ENCODE results near the gene ADAMTS2.

The ADAMTS2 gene

DNA sequence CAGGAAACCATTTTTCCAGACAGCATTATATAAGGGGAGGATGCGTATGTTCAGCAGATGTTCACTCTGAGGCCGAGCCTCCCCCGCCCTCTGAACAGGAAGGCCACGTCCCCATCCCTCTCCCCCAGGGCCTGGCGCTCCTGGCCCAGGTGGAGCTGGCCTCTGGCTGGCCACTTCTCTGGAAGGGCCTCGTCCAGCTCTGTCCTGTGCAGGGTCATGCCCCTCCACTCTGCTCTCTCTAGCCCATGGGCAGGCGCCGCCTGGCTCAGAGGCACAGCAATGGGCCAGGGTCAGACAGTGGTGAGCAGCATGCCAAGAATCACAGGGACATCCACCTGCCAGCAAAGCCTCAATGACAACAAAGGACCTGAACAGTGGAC lies 34.2 kb downstream of the ADAMTS2 start:
- DNase-seq (no peak), ATAC-seq (no peak)

GRCh38 chr5:179310439-179311090 lies 34.7 kb downstream of the ADAMTS2 start:
- DNase-seq (no peak), ATAC-seq (no peak)

DNA sequence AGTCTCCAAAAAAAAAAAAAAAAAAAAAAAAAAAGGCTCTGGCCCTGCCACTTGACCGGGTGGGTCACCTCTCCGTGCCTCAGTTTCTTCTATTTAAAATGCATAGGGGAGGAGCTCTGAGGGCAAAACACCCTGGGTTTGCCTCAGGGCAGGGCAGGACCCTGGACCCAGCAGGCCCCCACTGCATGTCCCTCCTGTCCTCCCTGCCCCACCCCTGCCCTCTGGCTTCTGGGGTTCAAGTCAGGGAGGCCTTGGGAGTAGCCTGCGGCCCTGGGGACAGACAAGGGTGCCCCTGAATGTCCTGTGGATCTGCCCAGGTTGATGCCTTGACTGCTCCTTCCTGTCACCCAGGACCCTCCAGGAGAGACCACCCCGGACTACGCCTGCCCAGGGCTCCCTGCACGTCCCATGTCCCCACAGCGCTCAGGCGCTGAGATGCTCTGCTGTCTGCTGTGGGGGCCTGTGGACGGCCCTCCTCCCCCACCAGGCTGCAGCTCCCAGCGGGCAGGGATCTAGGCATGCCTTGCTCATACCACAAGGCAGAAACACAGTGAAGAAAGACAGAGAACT lies 35.4 kb downstream of the ADAMTS2 start:
- DNase-seq = no peak

GRCh38 chr5:179309383-179309670 lies 35.9 kb downstream of the ADAMTS2 start:
- ATAC-seq (no peak), DNase-seq (no peak)

More for the DNA sequence above, 35.4 kb downstream of the ADAMTS2 start:
- ATAC-seq = no peak

- ATAC-seq (no peak), DNase-seq (no peak)
Measured at GRCh38 chr5:179308563-179309382, 36.5 kb downstream of the ADAMTS2 start.

GRCh38 chr5:179307931-179308471 lies 37.3 kb downstream of the ADAMTS2 start:
- DNase-seq (no peak), ATAC-seq (no peak)

GRCh38 chr5:179307013-179307800 lies 38.1 kb downstream of the ADAMTS2 start:
- DNase-seq (no peak), ATAC-seq (no peak)

DNA sequence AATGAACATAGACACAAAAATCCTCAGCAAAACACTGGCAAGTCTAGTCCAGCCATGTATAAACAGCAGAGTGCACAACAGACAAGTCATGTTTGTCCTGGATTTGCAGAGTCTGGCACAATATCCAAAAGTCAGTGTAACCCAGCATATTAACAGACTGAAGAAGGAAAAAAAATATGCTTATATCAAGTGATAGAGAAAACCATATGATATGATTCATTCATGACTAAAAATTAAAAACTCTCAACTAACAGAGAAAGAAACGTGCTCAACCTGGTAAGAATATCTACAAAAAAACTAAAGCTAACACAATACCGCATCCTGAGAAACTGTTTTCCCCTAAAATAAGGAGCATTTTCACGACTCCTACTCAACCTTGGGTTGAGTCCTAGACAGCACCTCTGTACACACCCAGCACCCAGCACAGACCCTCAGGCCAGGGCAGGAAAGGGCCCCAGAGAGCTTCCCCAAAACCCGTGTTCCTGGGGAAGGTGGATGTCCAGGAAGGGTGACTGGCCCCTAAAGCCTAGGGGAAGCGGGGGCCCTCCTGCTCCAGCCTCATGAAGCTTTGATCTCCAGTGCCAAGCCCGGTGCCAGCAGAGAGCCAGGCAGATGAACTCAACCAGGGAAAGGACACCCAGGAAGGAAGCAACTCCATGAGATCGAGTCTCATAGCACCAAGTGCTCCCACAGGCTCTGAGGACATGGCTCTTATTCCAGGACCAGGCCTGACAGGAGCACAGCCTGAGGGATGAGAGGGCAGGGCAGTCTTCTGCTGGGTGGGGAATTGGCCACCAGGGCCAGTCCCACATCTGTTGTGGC lies 38.9 kb downstream of the ADAMTS2 start:
- DNase-seq = no peak
- no peak for ATAC-seq

DNA sequence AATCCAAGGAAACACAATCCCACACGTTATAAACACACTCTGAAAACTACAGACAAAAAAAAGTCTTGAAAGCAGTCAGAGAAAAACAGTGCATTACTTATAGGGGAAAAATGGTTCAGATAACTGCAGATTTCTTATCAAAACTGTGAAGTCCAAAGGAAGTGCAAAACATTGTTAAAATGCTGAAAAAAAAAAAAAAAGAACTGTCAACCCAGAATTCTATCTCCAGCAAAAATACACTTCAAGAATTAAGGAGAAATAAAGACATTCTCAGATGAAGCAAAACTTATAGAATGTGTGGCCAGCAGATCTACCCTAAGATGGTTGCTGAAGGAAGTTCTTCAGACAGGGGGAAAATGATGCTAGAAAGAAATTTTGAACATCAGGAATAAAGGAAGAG lies 40.4 kb downstream of the ADAMTS2 start:
- ATAC-seq (no peak), DNase-seq (no peak)

DNA sequence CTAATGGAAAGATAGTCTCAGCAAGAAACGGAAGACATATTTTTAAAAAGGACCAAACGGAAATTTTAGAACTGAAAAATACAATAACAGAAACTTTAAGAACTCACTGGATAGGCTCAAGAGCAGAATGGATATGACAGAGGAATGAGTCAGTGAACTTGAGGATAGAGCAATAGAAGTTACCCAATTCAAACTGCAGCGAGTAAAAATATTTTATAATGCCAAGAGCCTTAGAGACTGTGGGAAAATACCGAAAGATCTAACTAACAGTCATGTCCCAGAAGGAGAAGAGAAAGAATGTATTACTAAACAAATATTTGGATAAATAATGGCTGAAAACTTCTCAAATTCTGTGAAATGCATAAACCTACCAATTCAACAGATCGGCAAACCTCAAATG lies 40.8 kb downstream of the ADAMTS2 start:
- DNase-seq (no peak), ATAC-seq (no peak)

- ATAC-seq (no peak), DNase-seq (no peak)
Measured at GRCh38 chr5:179303451-179304200, 41.6 kb downstream of the ADAMTS2 start.

DNA sequence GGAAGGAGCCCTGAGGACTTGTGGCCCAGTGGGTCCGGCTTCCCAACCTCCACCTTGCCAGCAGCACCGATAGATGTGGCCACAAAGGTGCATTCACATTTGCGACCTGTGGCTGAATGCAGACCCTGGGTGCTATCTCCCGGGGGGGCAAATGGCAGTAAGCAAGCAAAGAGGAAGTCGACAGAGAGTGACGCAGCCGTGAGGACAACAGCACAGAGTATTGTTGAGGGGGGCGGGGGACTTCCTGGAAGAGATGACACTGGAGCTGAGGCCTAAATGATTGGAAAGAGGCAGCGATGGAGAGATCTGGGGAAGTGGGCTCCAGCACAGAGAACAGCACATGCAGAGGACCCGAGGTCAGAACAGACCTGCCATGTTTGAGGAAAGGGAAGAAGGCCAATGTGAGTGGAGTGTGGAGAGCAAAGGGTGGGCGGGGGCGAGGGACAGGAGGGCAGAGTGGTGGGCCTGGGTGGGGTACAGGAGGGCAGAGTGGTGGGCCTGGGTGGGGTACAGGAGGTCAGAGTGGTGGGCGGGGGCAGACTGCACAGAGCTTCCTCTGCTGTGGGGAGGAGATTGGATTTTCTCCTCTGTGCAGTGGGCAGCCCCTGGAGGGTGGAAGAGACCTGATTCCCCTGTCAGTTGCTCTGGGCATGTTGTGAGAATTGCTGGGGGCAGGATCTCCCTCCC lies 42.6 kb downstream of the ADAMTS2 start:
- no peak for ATAC-seq
- no peak for DNase-seq

- ATAC-seq = no peak
- DNase-seq = no peak
Measured at GRCh38 chr5:179301796-179302195, 43.5 kb downstream of the ADAMTS2 start.

GRCh38 chr5:179301376-179301775 lies 43.9 kb downstream of the ADAMTS2 start:
- no peak for DNase-seq
- ATAC-seq = no peak

DNA sequence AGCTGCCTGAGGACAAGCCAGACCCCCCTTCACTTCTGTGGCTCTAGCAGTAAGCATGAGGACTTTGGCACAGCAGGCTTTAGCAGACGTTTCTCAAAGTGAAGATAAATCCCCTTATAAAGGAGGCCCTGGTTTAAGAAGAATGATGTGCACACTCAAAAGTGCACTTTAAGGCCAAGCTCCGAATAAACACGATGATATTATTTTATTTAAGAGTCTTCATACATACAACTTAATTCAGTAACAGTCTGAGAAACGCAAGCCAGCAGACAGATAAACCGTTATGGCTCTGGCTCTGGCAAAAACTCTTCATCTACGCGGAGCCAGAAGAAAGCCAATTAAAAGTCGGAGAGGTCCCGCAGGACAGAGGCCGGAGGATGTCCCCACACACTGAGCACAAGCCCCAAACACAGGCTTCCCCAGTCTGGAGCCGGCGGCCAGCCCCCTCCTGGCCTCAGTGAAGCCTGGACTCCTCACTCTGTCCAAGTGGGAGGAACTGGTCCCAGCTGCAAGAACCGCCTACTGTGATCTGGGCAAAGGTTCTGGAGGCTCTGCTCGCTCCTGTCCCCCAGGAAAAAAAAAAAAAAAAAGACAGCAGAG lies 44.6 kb downstream of the ADAMTS2 start:
- ATAC-seq (no peak), DNase-seq (no peak)

DNA sequence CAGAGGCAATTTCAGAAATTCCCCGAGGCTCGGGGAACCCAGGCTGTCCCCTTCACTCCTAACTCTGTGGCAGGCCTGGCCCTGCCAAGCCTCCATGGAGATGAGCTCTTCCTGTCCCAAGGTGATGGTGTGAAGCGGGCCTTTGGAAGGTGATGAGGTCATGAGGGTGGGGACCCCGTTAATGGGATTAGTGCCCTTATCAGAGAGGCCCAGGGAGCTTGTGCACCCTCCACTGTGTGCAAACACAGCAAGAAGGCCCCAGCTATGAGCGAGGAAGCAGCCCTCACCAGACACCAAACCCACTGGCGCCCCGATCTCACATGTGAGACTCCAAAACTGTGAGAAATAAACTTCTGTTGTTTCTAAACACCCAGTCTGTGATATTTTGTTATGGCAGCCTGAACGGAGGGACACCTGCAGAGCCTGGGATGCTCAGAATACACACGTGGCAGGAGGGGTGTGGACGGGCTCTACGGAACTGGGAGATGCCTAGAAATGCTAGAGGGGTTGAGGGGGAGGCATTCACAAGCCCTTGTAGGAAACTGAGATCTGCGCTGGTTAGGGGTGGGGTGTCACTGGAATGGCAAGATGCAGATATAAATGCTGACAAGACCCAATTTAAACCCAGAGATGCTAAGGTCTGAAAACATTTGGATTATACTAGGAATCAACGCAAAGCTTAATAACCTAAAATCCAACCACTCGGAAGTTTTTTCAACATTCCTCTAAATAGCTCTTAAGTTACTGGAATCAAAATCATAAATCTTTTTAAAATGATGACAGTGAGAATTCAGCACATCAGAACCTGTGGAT lies 46.9 kb downstream of the ADAMTS2 start:
- DNase-seq = no peak
- no peak for ATAC-seq

GRCh38 chr5:179297486-179298180 lies 47.6 kb downstream of the ADAMTS2 start:
- no peak for DNase-seq

DNA sequence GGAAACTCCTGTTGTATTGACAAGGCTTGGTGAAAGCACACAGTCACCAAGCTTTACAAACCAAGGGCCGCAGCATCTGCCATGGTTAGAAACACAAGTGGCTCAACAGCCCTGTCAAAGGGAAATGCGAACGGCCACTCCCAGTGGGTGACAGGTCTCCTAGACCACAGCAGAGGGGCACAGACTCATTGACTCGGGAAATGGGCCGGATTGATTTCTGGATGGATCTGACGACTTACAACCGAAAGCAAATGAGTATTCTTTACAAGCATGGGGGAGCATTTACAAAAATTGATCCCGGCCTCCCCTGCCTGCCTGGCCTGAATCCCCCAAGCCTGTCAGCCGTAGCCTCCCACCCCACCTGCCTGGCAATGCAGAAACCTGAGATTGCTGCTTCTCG lies 48.2 kb downstream of the ADAMTS2 start:
- no peak for ATAC-seq
- no peak for DNase-seq

More at GRCh38 chr5:179297486-179298180, 47.6 kb downstream of the ADAMTS2 start:
- ATAC-seq = no peak

Data from stimulated activated naive CD8-positive, alpha-beta T cell treated with anti-CD3 and anti-CD28 coated beads, Interleukin-15, Interleukin-2, amounts not matched to agents 100 U/mL and 50 U/mL, for 24 hours (primary cell).